Amniotic epithelial cell (primary cell): Measurements from ENCODE around the gene GJA4.

Source experiments
- DNase-seq: peaks from one replicate; pipeline ENCODE4 v3.0.0-alpha.2; 2010; ENCODE audit warnings: low read depth

The GJA4 gene

DNA sequence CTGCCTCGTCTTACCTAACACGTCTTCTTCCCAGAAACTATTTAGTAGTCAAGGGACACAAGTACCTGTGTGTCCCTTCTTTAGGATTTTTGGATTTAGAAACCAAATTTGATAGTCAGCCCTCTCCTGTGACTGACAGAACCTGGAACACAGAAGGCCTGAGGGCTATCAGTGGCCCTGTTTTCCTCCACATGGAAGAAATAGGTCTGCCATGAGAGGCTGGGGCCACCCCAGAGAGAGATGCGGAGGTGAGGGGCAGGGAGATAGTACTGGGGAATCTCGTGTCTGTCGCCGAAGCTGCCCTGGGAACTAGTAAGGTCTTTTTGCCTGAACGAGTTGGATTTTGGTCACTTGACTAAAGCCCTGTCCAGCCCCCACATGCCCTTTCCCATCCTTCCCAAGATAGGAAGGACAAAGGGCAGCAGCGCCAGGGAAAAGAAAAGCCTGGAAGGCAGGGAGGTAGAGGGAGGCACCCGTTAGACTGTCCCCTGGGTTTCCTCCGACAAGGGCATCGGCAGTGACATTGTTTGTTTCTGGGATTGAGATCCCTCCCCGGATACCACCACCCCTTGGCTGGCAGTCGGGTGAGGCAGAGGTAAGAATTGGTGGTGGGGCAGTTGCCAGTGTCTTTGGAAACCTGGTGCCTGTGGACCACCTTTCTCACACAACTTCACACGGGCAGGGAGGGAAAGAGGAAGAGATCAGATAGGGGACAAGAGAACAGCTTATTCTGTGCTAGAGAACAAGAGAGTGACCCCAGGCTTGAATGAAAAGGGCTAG, 46.9 kb downstream of the GJA4 start:
- DNase-seq = no peak

DNA sequence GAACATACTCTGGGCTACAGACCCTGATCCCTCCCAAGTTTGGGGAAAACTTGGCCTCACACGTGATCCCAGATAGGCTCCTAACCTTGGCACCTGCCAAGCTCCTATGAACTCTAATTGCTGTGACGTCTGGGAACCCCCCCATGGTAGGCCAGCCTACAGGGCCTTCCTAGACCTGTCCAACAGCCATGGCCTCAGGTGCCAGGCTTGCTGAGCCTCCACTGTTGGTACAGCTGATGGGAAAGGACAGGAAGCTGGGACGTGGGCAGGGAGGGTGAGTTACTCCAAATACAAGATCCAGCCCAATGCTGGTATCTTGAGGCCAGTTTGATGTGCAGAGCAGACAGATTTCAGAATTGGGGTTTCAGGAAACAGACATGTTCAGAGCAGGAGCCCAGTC, 47.6 kb downstream of the GJA4 start:
- no peak for DNase-seq

DNA sequence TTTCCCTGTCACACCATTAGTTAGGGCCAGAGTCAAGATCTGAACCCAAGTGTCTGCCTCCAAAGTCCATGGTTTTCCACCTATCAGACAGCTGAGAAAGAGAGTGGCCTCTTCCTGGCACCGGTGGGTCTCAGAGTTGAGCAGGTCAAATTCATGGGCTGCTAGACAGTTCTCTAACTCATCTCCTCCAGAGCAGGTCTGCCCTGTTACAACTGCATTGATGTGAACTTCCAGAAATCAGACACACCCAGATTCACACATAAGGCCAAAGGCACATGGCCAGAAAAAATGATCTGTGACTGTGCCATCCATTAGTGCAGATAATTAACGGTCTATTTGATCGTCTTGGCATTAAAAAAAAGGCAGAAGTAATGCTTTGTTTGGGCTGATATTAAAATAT, 49.3 kb downstream of the GJA4 start:
- DNase-seq = no peak

DNA sequence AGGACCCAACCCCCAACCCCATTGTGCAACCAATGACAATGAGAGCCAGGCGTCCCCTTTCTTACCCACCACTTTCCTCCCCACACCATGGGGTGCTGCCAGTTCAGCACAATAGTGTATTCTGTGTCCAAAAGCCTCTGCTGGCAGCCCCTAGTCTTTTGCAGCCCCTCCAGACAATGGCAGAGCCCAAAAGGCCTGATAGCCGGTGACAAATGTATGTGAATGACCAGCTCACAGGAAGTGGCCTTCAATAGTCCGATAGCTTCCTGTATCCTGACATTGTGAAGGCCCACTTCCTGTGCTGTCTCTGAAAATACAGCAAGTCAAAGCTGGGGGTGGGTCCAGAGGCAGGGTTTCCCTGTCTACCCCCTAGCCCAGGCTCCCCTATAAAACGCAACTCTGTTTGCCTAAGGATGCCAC, 50.2 kb downstream of the GJA4 start:
- no peak for DNase-seq

DNA sequence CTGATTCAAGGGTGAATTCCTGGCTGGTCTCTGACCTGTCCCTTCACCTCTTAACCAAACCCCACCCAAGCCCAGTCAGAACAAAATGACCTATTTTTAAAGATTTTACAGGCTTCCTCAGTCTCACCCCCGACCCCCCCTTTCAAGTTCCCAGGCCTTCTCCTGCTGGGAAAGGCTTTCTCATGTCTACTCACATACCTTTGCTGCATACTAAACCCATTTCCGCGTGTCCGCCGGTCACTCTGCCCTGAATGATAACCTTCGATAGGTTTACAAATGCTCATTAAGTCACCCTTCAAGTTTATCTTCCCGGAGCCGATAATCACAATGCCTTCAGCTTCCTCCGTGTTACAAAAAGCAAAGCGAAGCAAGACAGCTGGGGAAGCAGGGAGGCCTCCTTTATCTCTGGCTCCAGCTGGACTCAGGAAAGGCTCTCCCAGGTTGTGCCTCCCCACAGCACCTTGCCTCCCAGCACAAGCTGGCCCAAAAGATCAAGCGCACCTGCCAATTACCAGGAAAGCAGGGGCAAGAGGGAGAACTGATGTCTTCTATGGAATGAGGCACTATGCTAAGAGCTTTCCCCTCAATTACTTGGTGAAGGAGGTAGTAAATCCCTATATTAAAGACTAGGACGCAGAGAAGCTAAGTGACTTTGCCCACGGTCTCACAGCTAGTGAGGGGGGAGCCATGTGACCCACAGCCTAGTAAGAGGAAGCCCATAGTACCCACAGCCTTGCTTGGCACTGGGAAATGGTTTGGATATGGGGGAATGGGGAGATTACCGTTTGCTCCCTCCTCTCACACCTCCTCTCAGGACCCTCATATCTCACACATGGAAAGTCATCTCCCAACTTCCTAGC, 50.8 kb downstream of the GJA4 start:
- no peak for DNase-seq

DNA sequence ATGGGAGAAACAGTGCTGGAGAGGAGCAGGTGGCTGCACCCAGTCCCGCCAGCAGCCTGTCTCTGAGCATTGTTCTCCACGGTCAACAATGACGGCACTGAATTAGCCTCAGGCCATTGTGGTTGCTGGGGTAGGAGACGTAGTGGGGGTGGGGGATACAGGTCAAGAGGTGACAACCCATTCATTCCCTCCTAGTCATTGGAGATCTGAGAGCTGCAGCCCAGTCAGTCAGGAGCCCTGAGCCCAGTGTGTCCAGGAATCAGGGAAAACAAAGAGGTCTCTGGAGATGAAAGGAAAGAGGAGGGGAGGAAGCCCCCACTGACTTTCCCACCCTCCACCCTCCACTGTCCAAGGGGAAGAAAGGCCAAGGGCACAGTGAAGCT, 51.4 kb downstream of the GJA4 start:
- DNase-seq = no peak
